GM12878 (cell line): ENCODE measurements around the gene LRRK1.

Experiments
- EGR1 ChIP-seq, 2 experiments: IDR thresholded peaks; 1 replicate in 1 of 2; 2 replicates in 1 of 2; pipeline ENCODE4 v1.6.1; 2011 to 2012; ENCODE audit warnings: low read depth in 2 of 2, low read length in 2 of 2, borderline replicate concordance in 1 of 2, mild to moderate bottlenecking in 1 of 2, moderate library complexity in 1 of 2
- EZH2 ChIP-seq: IDR thresholded peaks from 2 replicates; pipeline ENCODE4 v1.6.1; 2012; ENCODE audit warnings: low read depth, mild to moderate bottlenecking, control low read depth, inconsistent platforms, low read length, borderline replicate concordance; ENCODE audit not compliant: control insufficient read depth
- NRF1 ChIP-seq: conservative IDR thresholded peaks from 2 replicates; pipeline ENCODE4 v1.6.1; 2011; ENCODE audit warnings: mild to moderate bottlenecking, low read depth, low read length, improper control_type of control experiment
- SKIL ChIP-seq: fragments of 450-650 bp; IDR thresholded peaks from 2 replicates; pipeline ENCODE4 v1.6.1; 2017; ENCODE audit warnings: mild to moderate bottlenecking, low read depth, inconsistent platforms; ENCODE audit not compliant: poor library complexity, severe bottlenecking
- TF ChIP-seq, protein P1 (sequence below), 3 experiments: IDR thresholded peaks in 2 of 3; conservative IDR thresholded peaks in 1 of 3; 2 replicates each; pipeline ENCODE4 v1.5.1; 2011; ENCODE audit warnings: low read depth in 3 of 3, low read length in 3 of 3, mild to moderate bottlenecking in 3 of 3, control low read depth in 2 of 3, moderate library complexity in 2 of 3, inconsistent platforms in 1 of 3, mixed read lengths in 1 of 3; ENCODE audit not compliant: control insufficient read depth in 2 of 3, insufficient read depth in 1 of 3; ENCODE audit errors: extremely low read depth in 1 of 3
- TF ChIP-seq, protein P2 (sequence below): IDR thresholded peaks from 2 replicates; pipeline ENCODE4 v1.6.1; 2012; ENCODE audit warnings: low read depth, low read length, improper control_type of control experiment

GRCh38 chr15:101027920-101028319, 108.8 kb downstream of the LRRK1 start:
- TF ChIP-seq, protein P1, sequence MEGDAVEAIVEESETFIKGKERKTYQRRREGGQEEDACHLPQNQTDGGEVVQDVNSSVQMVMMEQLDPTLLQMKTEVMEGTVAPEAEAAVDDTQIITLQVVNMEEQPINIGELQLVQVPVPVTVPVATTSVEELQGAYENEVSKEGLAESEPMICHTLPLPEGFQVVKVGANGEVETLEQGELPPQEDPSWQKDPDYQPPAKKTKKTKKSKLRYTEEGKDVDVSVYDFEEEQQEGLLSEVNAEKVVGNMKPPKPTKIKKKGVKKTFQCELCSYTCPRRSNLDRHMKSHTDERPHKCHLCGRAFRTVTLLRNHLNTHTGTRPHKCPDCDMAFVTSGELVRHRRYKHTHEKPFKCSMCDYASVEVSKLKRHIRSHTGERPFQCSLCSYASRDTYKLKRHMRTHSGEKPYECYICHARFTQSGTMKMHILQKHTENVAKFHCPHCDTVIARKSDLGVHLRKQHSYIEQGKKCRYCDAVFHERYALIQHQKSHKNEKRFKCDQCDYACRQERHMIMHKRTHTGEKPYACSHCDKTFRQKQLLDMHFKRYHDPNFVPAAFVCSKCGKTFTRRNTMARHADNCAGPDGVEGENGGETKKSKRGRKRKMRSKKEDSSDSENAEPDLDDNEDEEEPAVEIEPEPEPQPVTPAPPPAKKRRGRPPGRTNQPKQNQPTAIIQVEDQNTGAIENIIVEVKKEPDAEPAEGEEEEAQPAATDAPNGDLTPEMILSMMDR (IDR thresholded peaks at IDR 0.05 in 2 of 3, conservative IDR thresholded peaks at IDR 0.05 in 1 of 3; ENCODE audit: control insufficient read depth in 2 of 3, extremely low read depth in 1 of 3, insufficient read depth in 1 of 3, low read depth in 3 of 3, low read length in 3 of 3): no peak
- TF ChIP-seq NRF1: no peak
- TF ChIP-seq, protein P2, sequence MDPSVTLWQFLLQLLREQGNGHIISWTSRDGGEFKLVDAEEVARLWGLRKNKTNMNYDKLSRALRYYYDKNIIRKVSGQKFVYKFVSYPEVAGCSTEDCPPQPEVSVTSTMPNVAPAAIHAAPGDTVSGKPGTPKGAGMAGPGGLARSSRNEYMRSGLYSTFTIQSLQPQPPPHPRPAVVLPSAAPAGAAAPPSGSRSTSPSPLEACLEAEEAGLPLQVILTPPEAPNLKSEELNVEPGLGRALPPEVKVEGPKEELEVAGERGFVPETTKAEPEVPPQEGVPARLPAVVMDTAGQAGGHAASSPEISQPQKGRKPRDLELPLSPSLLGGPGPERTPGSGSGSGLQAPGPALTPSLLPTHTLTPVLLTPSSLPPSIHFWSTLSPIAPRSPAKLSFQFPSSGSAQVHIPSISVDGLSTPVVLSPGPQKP: no peak
- TF ChIP-seq EGR1 (IDR thresholded peaks at IDR 0.05; ENCODE audit: borderline replicate concordance in 1 of 2, low read depth in 2 of 2, low read length in 2 of 2): no peak
- no peak for TF ChIP-seq SKIL
- no peak for TF ChIP-seq EZH2
